Mammary epithelial cell (primary cell): Measurements from ENCODE around the gene MYL2.

Experiments used
- EZH2 ChIP-seq: IDR thresholded peaks from 2 replicates; pipeline ENCODE4 v1.6.1; 2012; ENCODE audit warnings: low read length, inconsistent platforms, borderline replicate concordance
- TF ChIP-seq, protein P1 (sequence below), 2 donors: IDR thresholded peaks in 1 of 2; conservative IDR thresholded peaks in 1 of 2; 2 replicates each; pipeline ENCODE4 v1.5.1; 2011 to 2012; ENCODE audit warnings: inconsistent platforms in 2 of 2, low read length in 2 of 2, mild to moderate bottlenecking in 2 of 2, control low read depth in 1 of 2, low read depth in 1 of 2; ENCODE audit not compliant: insufficient read depth in 1 of 2; ENCODE audit errors: extremely low read depth in 1 of 2

- TF ChIP-seq EZH2, result no peak
- TF ChIP-seq, protein P1, sequence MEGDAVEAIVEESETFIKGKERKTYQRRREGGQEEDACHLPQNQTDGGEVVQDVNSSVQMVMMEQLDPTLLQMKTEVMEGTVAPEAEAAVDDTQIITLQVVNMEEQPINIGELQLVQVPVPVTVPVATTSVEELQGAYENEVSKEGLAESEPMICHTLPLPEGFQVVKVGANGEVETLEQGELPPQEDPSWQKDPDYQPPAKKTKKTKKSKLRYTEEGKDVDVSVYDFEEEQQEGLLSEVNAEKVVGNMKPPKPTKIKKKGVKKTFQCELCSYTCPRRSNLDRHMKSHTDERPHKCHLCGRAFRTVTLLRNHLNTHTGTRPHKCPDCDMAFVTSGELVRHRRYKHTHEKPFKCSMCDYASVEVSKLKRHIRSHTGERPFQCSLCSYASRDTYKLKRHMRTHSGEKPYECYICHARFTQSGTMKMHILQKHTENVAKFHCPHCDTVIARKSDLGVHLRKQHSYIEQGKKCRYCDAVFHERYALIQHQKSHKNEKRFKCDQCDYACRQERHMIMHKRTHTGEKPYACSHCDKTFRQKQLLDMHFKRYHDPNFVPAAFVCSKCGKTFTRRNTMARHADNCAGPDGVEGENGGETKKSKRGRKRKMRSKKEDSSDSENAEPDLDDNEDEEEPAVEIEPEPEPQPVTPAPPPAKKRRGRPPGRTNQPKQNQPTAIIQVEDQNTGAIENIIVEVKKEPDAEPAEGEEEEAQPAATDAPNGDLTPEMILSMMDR (conservative IDR thresholded peaks at IDR 0.05 in 1 of 2, IDR thresholded peaks at IDR 0.05 in 1 of 2; ENCODE audit: extremely low read depth in 1 of 2, insufficient read depth in 1 of 2, low read depth in 1 of 2, low read length in 2 of 2), result no peak
Measured at GRCh38 chr12:110943373-110943772, 23.0 kb upstream of the MYL2 start.
